BJ (cell line): ENCODE results near the gene HOXA9. TPM values are rescaled to one million over a fixed set of nuclear protein-coding genes. Genes with fewer than 3 reads are reported as not detected.

Source experiments
- CTCF ChIA-PET: fragments of 350-600 bp; formaldehyde crosslinking; extraction: SDS; loops from one replicate; lab custom pipeline; 2021; ENCODE audit warnings: antibody characterized with exemption, inconsistent platforms; lab: Yijun Ruan, JAX
- POLR2A ChIA-PET: fragments of 300-600 bp; sonication (Branson Sonifier 250); formaldehyde crosslinking; extraction: SDS; loops from one replicate; lab custom pipeline; 2021; ENCODE audit warnings: antibody characterized with exemption; lab: Charles Lee
- DNase-seq: peaks from one replicate; pipeline ENCODE4 v3.0.0-alpha.2; 2011; ENCODE audit warnings: low read depth
- H3K27me3 ChIP-seq: 2 replicates; pipeline ENCODE4 v1.6.0; 2011; ENCODE audit warnings: low read length; ENCODE audit not compliant: control insufficient read depth, insufficient read depth
- H3K36me3 ChIP-seq: 2 replicates; pipeline ENCODE4 v1.5.1; 2011; ENCODE audit warnings: low read length; ENCODE audit not compliant: control insufficient read depth, insufficient read depth
- H3K4me3 ChIP-seq: 2 replicates; pipeline ENCODE4 v1.5.1; 2011; ENCODE audit warnings: low read depth, mild to moderate bottlenecking, control low read depth, low read length
- polyA plus RNA-seq: library from polyadenylated mRNA; depleted of rRNA; stranded (reverse); fragments of >200 nt; gene quantifications from 2 replicates; pipeline ENCODE4 v1.2.3, GENCODE V29; 2011
- TF ChIP-seq, protein P1 (sequence below): IDR thresholded peaks from 2 replicates; pipeline ENCODE4 v1.5.1; 2011; ENCODE audit warnings: low read depth, mild to moderate bottlenecking, control low read depth, inconsistent platforms, low read length, moderate library complexity; ENCODE audit not compliant: insufficient read depth

The HOXA9 gene
- polyA plus RNA-seq, 1 experiment = 15.0 TPM

DNA sequence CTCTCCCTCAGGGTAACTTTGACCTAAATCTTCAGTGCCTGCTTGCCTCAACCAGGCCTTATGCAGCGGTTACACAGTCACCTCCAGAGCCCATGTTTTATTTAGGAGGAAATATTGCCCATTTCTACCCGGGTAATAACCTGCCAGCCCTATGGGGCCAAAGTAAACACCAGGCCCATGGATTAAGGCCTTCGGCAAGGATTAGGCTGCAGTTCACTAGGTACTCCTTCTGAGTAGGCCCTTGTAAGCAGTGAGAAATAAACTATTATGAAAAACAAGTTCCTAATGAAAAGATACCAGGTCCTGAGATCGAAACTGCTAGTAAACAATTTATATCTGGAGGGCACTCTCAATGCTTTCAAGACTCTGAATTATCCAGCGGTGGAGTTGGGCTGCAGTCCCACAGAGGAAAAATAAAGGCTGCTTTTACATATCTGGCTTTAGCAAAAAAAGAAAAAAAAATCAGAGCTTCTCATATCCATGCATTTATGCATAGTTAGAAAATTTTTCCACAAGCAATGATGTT, 12.5 kb upstream of the HOXA9 start:
- Histone ChIP-seq H3K4me3 (peak overlapping the region; percentile 72), H3K27me3 (no peaks in the 10 kb centered on the region), H3K36me3 (peaks cover 9% of the 10 kb centered on the region)
- no peak for DNase-seq
- ChIA-PET CTCF (interaction anchor here (2.1 to 16.1 kb wide), 5 partner anchors 8 to 27 kb away, joined by 7 to 187 read pairs (median 24); partner anchors contain the start of gene HOXA11), POLR2A (interaction anchor here (0.8 to 2.3 kb wide), 4 partner anchors 9 to 12 kb away, joined by 4 to 9 read pairs (median 5); no protein-coding TSS in a partner anchor)
- TF ChIP-seq, protein P1, sequence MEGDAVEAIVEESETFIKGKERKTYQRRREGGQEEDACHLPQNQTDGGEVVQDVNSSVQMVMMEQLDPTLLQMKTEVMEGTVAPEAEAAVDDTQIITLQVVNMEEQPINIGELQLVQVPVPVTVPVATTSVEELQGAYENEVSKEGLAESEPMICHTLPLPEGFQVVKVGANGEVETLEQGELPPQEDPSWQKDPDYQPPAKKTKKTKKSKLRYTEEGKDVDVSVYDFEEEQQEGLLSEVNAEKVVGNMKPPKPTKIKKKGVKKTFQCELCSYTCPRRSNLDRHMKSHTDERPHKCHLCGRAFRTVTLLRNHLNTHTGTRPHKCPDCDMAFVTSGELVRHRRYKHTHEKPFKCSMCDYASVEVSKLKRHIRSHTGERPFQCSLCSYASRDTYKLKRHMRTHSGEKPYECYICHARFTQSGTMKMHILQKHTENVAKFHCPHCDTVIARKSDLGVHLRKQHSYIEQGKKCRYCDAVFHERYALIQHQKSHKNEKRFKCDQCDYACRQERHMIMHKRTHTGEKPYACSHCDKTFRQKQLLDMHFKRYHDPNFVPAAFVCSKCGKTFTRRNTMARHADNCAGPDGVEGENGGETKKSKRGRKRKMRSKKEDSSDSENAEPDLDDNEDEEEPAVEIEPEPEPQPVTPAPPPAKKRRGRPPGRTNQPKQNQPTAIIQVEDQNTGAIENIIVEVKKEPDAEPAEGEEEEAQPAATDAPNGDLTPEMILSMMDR = no peak

DNA sequence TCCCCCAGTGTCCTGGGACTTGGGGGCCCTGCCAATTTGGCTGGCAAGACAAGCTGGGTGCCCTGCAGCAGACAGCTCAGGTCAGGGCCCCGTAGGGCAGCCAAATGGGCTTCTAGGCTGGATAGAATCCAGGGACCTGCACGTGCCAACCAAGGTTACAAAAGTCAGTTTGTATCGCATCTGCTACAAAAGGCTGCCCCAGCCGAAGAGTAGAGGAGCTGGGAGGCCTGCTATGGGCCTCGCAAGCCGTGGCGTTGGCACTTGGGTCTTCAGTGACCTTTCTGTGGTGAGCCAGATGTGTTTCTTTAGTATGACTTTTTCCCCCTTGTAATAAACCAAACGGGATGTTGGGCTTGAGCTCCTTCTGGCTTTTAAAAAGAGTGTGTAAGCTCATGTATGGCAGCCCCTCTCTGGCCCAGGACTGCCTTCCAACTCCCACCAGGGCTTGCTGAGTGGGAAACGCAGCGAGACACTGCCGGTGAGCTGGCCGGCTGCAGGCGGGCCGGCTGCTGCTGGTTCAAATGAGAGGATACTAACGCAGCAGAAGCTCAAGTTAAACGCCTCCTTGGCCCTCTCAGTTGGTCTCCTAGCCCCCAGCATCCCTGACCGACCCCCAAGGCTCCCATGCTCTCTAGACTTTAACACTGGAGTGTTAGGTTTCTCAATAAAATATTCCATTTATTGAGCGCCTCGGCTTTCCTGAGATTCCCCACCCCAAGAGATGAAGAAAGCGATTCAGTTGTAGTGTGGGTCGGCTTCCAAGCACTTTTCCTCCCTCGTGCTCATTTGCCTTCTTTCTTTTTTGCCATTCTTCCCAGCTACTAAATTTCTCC, 11.8 kb upstream of the HOXA9 start:
- no peak for DNase-seq
- Histone ChIP-seq H3K27me3 (no peaks in the 10 kb centered on the region), H3K36me3 (peaks cover 7% of the 10 kb centered on the region), H3K4me3 (peak overlapping the region; percentile 72)
- POLR2A ChIA-PET = interaction anchor here (0.6 to 1.3 kb wide), 6 partner anchors 8 to 23 kb away, joined by 3 to 9 read pairs (median 4); partner anchors contain the start of genes HOXA11 and HOXA13
- CTCF ChIA-PET = interaction anchor here (0.6 to 16.1 kb wide), 6 partner anchors 10 to 58 kb away, joined by 4 to 187 read pairs (median 19); partner anchors contain the start of gene HOXA11
- TF ChIP-seq, protein P1 = no peak

DNA sequence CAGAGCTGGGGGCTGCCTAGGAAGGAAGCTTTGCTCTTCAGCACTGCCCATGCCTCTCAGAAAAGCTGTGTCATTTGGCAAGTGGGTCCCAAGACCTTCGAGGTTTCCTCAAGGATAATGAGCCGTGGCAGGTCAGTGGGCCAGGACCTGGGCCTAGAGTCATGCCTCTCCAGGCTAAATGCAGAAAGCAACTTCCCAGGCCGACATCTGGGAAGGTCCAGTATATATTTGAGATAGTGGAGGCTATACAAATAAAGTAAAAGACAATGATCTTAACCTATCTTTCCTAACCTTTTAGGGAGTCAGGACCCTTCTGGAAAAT, 11.1 kb upstream of the HOXA9 start:
- Histone ChIP-seq H3K27me3 (no peaks in the 10 kb centered on the region), H3K4me3 (peak overlapping the region; percentile 72), H3K36me3 (peaks cover 8% of the 10 kb centered on the region)
- POLR2A ChIA-PET = interaction anchor here (0.6 to 1.3 kb wide), 3 partner anchors 8 to 801 kb away, joined by 3 to 9 read pairs (median 4); partner anchors contain the start of gene HOXA11
- TF ChIP-seq, protein P1 = no peak
- no peak for DNase-seq
- CTCF ChIA-PET = interaction anchor here (1.4 to 16.1 kb wide), 5 partner anchors 10 to 26 kb away, joined by 6 to 187 read pairs (median 20); partner anchors contain the start of gene HOXA11

DNA sequence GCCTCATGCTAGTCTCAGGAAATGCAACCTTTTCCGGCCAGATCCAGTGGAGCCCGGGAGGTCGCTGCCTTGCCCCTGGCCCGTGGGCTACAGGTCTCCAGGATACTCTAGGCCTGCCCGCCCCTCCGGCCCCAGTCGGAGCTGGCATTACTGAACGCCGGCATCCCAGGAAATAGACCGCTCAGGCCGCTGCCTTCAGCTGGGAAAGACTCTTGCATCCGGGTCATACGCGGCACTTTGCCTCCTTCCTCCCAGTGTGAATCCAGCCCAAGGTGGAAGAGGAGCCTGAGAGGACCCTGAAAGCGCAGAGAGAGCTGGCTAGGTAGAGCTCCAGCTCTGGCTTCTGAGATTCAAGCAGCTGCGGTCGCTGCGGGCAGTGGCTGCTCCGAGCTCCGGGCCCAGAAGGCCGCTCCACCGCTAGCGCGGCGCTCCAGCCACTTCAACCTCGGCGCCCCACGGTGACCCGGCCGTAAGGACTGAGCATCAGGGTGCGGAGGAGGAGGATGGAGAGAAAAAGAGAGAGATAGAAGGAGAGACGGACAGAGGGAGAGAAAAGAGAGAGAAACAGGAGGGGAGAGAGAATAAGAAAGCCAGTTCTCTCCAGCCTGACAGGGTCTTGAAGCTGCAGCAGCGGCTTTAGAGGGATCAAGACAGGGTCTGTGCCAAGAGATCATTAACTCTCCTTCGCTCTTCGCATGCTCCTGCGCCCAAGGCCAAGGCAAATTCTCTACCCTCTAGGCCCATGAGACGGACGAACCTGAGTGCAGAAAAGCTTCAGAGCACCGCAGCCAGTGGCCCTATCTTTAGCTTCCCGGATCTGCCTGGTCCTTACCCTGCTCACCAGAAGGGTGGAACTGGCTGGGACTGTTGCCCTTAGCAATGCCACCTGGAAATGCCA, 10.5 kb upstream of the HOXA9 start:
- POLR2A ChIA-PET = interaction anchor here (0.6 to 1.3 kb wide), 7 partner anchors 8 to 801 kb away, joined by 3 to 11 read pairs (median 5); partner anchors contain the start of gene HOXA11
- CTCF ChIA-PET = interaction anchor here (1.4 to 16.1 kb wide), 5 partner anchors 10 to 25 kb away, joined by 6 to 187 read pairs (median 20); partner anchors contain the start of gene HOXA11
- TF ChIP-seq, protein P1 = no peak
- no peaks in the 10 kb centered on the region for H3K27me3 ChIP-seq
- peaks cover 10% of the 10 kb centered on the region for H3K36me3 ChIP-seq
- DNase-seq = no peak
- peak overlapping the region; percentile 72 for H3K4me3 ChIP-seq
